Prostate gland (tissue), 2 donors: ENCODE results near the gene LGALS3BP. TPM values are rescaled to one million over a fixed set of nuclear protein-coding genes. Genes with fewer than 3 reads are reported as not detected.

Experiments used
- DNase-seq: peaks from one replicate; pipeline ENCODE4 v3.0.0-alpha.2; 2019; ENCODE audit warnings: low spot score
- H3K27ac ChIP-seq, 2 donors: fragments of 200-600 bp; sonication (generic); 2 replicates each; pipeline ENCODE4 v1.5.1; 2017 to 2019
- H3K27me3 ChIP-seq: fragments of 200-600 bp; sonication (generic); replicated peaks from 2 replicates; pipeline ENCODE4 v1.5.1; 2019; ENCODE audit not compliant: insufficient read depth
- H3K36me3 ChIP-seq, 2 donors: fragments of 200-600 bp; sonication (generic); 1 replicate in 1 of 2; 2 replicates in 1 of 2; pipeline versions ENCODE4 v1.5.1 to v1.8.1; 2017 to 2019
- H3K4me1 ChIP-seq: fragments of 200-600 bp; sonication (generic); replicated peaks from 2 replicates; pipeline ENCODE4 v1.5.1; 2019
- H3K4me3 ChIP-seq, 2 donors: fragments of 200-600 bp; sonication (generic); 2 replicates each; pipeline ENCODE4 v1.5.1; 2017 to 2019
- H3K9me3 ChIP-seq: fragments of 200-600 bp; sonication (generic); 2 replicates; pipeline ENCODE4 v1.5.1; 2017
- CTCF ChIP-seq, 4 experiments: fragments of 200-600 bp in 2 of 4; fragments of 450-650 bp in 2 of 4; sonication (generic) in 2 of 4; IDR thresholded peaks; 1 replicate in 3 of 4; 2 replicates in 1 of 4; pipeline ENCODE4 v1.5.1; 2016 to 2019; ENCODE audit warnings: antibody characterized with exemption in 4 of 4, mild to moderate bottlenecking in 2 of 4, moderate library complexity in 2 of 4
- POLR2A ChIP-seq: fragments of 450-650 bp; IDR thresholded peaks from one replicate; pipeline ENCODE4 v1.6.1; 2016; ENCODE audit warnings: antibody characterized with exemption, mild to moderate bottlenecking
- POLR2AphosphoS5 ChIP-seq: sonication (generic); formaldehyde crosslinking; IDR thresholded peaks from one replicate; pipeline ENCODE4 v1.6.1; 2017; ENCODE audit warnings: antibody characterized with exemption
- WGBS: methylation state at CpG from one replicate; pipeline ENCODE4 v1.1.5; 2018; 5-methylcytosine and 5-hydroxymethylcytosine counted together
- intact Hi-C: fragments of 100-400 bp; cut with DNase I; formaldehyde crosslinking; loops from one replicate; pipeline ENCODE4 v1.14.2; 2022
- total RNA-seq, 2 donors: library from RNA; depleted of rRNA; stranded (reverse); fragments of >200 nt; gene quantifications; one replicate each; pipeline ENCODE4 v1.1.0, GENCODE V29; 2016

The LGALS3BP gene
- total RNA-seq, 2 donors from 2014 or later: 570 to 890 TPM

GRCh38 chr17:78951967-78952551 lies 27.7 kb downstream of the LGALS3BP start:
- no peak for DNase-seq
- 19% methylated on average over 12 of the region's 12 CpGs for WGBS

GRCh38 chr17:78950870-78951269 lies 28.9 kb downstream of the LGALS3BP start:
- intact Hi-C loops: no loop called here
- H3K9me3 ChIP-seq: no peaks in the 10 kb centered on the region
- 100% methylated on average over 2 of the region's 2 CpGs for WGBS
- no peaks in the 10 kb centered on the region for H3K27me3 ChIP-seq
- H3K36me3 ChIP-seq: no peaks in the 10 kb centered on the region
- no peaks in the 10 kb centered on the region for H3K4me1 ChIP-seq
- H3K27ac ChIP-seq: no peak overlapping the region
- H3K4me3 ChIP-seq: no peak overlapping the region
- DNase-seq: no peak
- no peak for TF ChIP-seq CTCF (IDR thresholded peaks at IDR 0.05)
- TF ChIP-seq POLR2A: no peak
- no peak for TF ChIP-seq POLR2AphosphoS5

More at GRCh38 chr17:78951967-78952551, 27.7 kb downstream of the LGALS3BP start:
- intact Hi-C loops: no loop called here
- Histone ChIP-seq H3K27ac (peak overlapping the region; percentile 18 to 58), H3K9me3 (no peaks in the 10 kb centered on the region), H3K4me1 (no peaks in the 10 kb centered on the region), H3K27me3 (no peaks in the 10 kb centered on the region), H3K36me3 (no peaks in the 10 kb centered on the region), H3K4me3 (no peak overlapping the region)
- no peak for TF ChIP-seq POLR2A
- TF ChIP-seq CTCF (IDR thresholded peaks at IDR 0.05): no peak
- no peak for TF ChIP-seq POLR2AphosphoS5

GRCh38 chr17:78947235-78948149 lies 32.2 kb downstream of the LGALS3BP start:
- no peak for DNase-seq
- WGBS: 64% methylated on average over 18 of the region's 18 CpGs
- no peak overlapping the region for H3K4me3 ChIP-seq
- H3K27me3 ChIP-seq: no peaks in the 10 kb centered on the region
- H3K36me3 ChIP-seq: no peaks in the 10 kb centered on the region
- TF ChIP-seq POLR2AphosphoS5 (no peak), POLR2A (no peak), CTCF (IDR thresholded peaks at IDR 0.05) (no peak)
- no peaks in the 10 kb centered on the region for H3K4me1 ChIP-seq
- intact Hi-C loops: no loop called here
- no peak overlapping the region for H3K27ac ChIP-seq
- H3K9me3 ChIP-seq: no peaks in the 10 kb centered on the region

- Histone ChIP-seq H3K9me3 (no peaks in the 10 kb centered on the region), H3K4me1 (no peaks in the 10 kb centered on the region), H3K4me3 (no peak overlapping the region), H3K27ac (no peak overlapping the region), H3K27me3 (no peaks in the 10 kb centered on the region), H3K36me3 (no peaks in the 10 kb centered on the region)
- no peak for DNase-seq
- TF ChIP-seq POLR2A (no peak), CTCF (IDR thresholded peaks at IDR 0.05) (no peak), POLR2AphosphoS5 (no peak)
- 95% methylated on average over 8 of the region's 8 CpGs for WGBS
- intact Hi-C loops: no loop called here
These were observed 33.1 kb downstream of the LGALS3BP start for GRCh38 chr17:78946631-78947030.
